A673 (cell line): ENCODE data around the gene PRTFDC1. TPM values are rescaled to one million over a fixed set of nuclear protein-coding genes. Genes with fewer than 3 reads are reported as not detected.

ENCODE experiments used
- BruUV-seq: library from RNA; stranded (reverse); fragments of 400-500 nt; replicated peaks from 2 replicates; lab custom pipeline; 2021; lab: Mats Ljungman, UMichigan
- CTCF ChIA-PET: fragments of 300-600 bp; sonication (Branson Sonifier 250); formaldehyde crosslinking; loops from one replicate; lab custom pipeline; 2022; ENCODE audit warnings: antibody characterized with exemption; lab: Charles Lee
- POLR2A ChIA-PET: fragments of 300-600 bp; sonication (Branson Sonifier 250); formaldehyde crosslinking; loops from one replicate; lab custom pipeline; 2022; ENCODE audit warnings: antibody characterized with exemption; ENCODE audit not compliant: low non-redundant PET; lab: Charles Lee
- DNase-seq: peaks from one replicate; pipeline ENCODE4 v3.0.0-alpha.2; 2015; ENCODE audit warnings: low spot score
- H3K27ac ChIP-seq: fragments of 200-600 bp; sonication (generic); 2 replicates; pipeline ENCODE4 v1.5.1; 2016; ENCODE audit warnings: mixed run types, low read depth, mild to moderate bottlenecking, mixed read lengths, antibody characterized with exemption, low read length; ENCODE audit not compliant: poor library complexity, severe bottlenecking
- H3K27me3 ChIP-seq: fragments of 200-600 bp; sonication (generic); replicated peaks from 2 replicates; pipeline ENCODE4 v1.6.1; 2017; ENCODE audit warnings: mixed run types, low read depth, mild to moderate bottlenecking, mixed read lengths, antibody characterized with exemption, low read length; ENCODE audit not compliant: insufficient read depth, poor library complexity
- H3K36me3 ChIP-seq: fragments of 200-600 bp; sonication (generic); 2 replicates; pipeline ENCODE4 v1.6.1; 2016; ENCODE audit warnings: mixed run types, mild to moderate bottlenecking, mixed read lengths, antibody characterized with exemption, low read length; ENCODE audit not compliant: insufficient read depth, poor library complexity, severe bottlenecking
- H3K4me1 ChIP-seq: fragments of 200-600 bp; sonication (generic); 2 replicates; pipeline ENCODE4 v1.6.1; 2017; ENCODE audit warnings: mixed run types, mild to moderate bottlenecking, mixed read lengths, antibody characterized with exemption, low read length; ENCODE audit not compliant: insufficient read depth, poor library complexity, severe bottlenecking
- H3K4me3 ChIP-seq: fragments of 200-600 bp; sonication (generic); 2 replicates; pipeline ENCODE4 v1.5.1; 2016; ENCODE audit warnings: low read depth, mixed run types, mild to moderate bottlenecking, mixed read lengths, low read length; ENCODE audit not compliant: poor library complexity, severe bottlenecking
- H3K9me3 ChIP-seq: fragments of 200-600 bp; sonication (generic); 2 replicates; pipeline ENCODE4 v1.6.1; 2016; ENCODE audit warnings: mixed run types, low read depth, mild to moderate bottlenecking, mixed read lengths, antibody characterized with exemption, low read length; ENCODE audit not compliant: poor library complexity, severe bottlenecking
- CTCF ChIP-seq: fragments of 300-800, 200-600 bp; sonication (generic); conservative IDR thresholded peaks from 2 replicates; pipeline ENCODE4 v1.5.1; 2017; ENCODE audit warnings: low read depth, mild to moderate bottlenecking, antibody characterized with exemption, low read length, moderate library complexity, mixed read lengths
- EZH2 ChIP-seq: fragments of 200-600 bp; sonication (generic); IDR thresholded peaks from 2 replicates; pipeline ENCODE4 v1.6.1; 2017; ENCODE audit warnings: borderline replicate concordance, low read depth, mild to moderate bottlenecking, mixed read lengths, antibody characterized with exemption, low read length; ENCODE audit not compliant: poor library complexity, severe bottlenecking
- intact Hi-C: fragments of 100-400 bp; cut with micrococcal nuclease; formaldehyde crosslinking; loops from one replicate; pipeline ENCODE4 v1.10.0; 2022; ENCODE audit not compliant: unreplicated experiment
- total RNA-seq: library from RNA; stranded (reverse); gene quantifications from 2 replicates; pipeline ENCODE4 v1.2.3, GENCODE V29; 2021

Gene PRTFDC1
- total RNA-seq, 1 experiment from 2014 or later: 49.8 TPM

GRCh38 chr10:24906372-24906771 is 46.0 kb downstream of the PRTFDC1 start:
- no TSS peak for BruUV-seq
- Histone ChIP-seq H3K27me3 (no peaks in the 10 kb centered on the region), H3K4me3 (no peak overlapping the region), H3K9me3 (no peaks in the 10 kb centered on the region), H3K27ac (no peak overlapping the region), H3K36me3 (no peaks in the 10 kb centered on the region), H3K4me1 (peaks cover 13% of the 10 kb centered on the region)
- TF ChIP-seq EZH2 (no peak), CTCF (no peak)
- intact Hi-C loops: no loop called here
- DNase-seq: no peak
- CTCF ChIA-PET: no interaction called here
- POLR2A ChIA-PET: no interaction called here

- Histone ChIP-seq H3K4me3 (no peak overlapping the region), H3K9me3 (no peaks in the 10 kb centered on the region), H3K4me1 (peaks cover 26% of the 10 kb centered on the region), H3K27ac (no peak overlapping the region), H3K36me3 (no peaks in the 10 kb centered on the region), H3K27me3 (no peaks in the 10 kb centered on the region)
- TF ChIP-seq CTCF (no peak), EZH2 (no peak)
- ChIA-PET CTCF (no interaction called here), POLR2A (no interaction called here)
- no TSS peak for BruUV-seq
- intact Hi-C loops: no loop called here
- DNase-seq: no peak
Measured at GRCh38 chr10:24904824-24905223, 47.6 kb downstream of the PRTFDC1 start.

- Histone ChIP-seq H3K36me3 (no peaks in the 10 kb centered on the region), H3K9me3 (no peaks in the 10 kb centered on the region), H3K27me3 (no peaks in the 10 kb centered on the region), H3K27ac (peak overlapping the region; percentile 46), H3K4me1 (peaks cover 26% of the 10 kb centered on the region), H3K4me3 (no peak overlapping the region)
- no TSS peak for BruUV-seq
- intact Hi-C loops: no loop called here
- ChIA-PET CTCF (interaction anchor here (0.5 kb wide), 1 partner anchor 41 kb away, joined by 5 read pairs; no protein-coding TSS in a partner anchor), POLR2A (no interaction called here)
- TF ChIP-seq EZH2 (no peak), CTCF (no peak)
- no peak for DNase-seq
Measured at GRCh38 chr10:24902400-24902728, 50.0 kb downstream of the PRTFDC1 start.
